Hematopoietic multipotent progenitor cell treated with erythropoietin and hydrocortisone succinate and interleukin-3 and kit ligand, for 6 days (in vitro differentiated cells): ENCODE results near the gene KRTAP12-4.
"Not testable (repeated sequence)": the region's sequence is repeated elsewhere in the genome, so short reads cannot be mapped to it uniquely, and the experiment has no call there.

ENCODE experiments used
- DNase-seq: peaks from one replicate; pipeline ENCODE4 v3.0.0-alpha.2; 2015

KRTAP12-4 gene

GRCh38 chr21:44686843-44687561, 32.5 kb upstream of the KRTAP12-4 start:
- DNase-seq: no peak

GRCh38 chr21:44686000-44686781, 31.7 kb upstream of the KRTAP12-4 start:
- no peak for DNase-seq

- not testable (repeated sequence) for DNase-seq
Measured at GRCh38 chr21:44685050-44685449, 30.6 kb upstream of the KRTAP12-4 start.

GRCh38 chr21:44684483-44684882, 30.0 kb upstream of the KRTAP12-4 start:
- DNase-seq: no peak

GRCh38 chr21:44684077-44684476, 29.6 kb upstream of the KRTAP12-4 start:
- no peak for DNase-seq

GRCh38 chr21:44682580-44683151, 28.2 kb upstream of the KRTAP12-4 start:
- DNase-seq: no peak

GRCh38 chr21:44681861-44682579, 27.6 kb upstream of the KRTAP12-4 start, which contains the start of gene KRTAP12-1:
Gene KRTAP12-1, minus strand, starts transcription at chr21:44682163. Its CDS starts 40 bp downstream, at chr21:44682123.
- DNase-seq: no peak

GRCh38 chr21:44681152-44681551, 26.7 kb upstream of the KRTAP12-4 start:
- DNase-seq: no peak

GRCh38 chr21:44677881-44678280, 23.4 kb upstream of the KRTAP12-4 start:
- no peak for DNase-seq

GRCh38 chr21:44671911-44672310, 17.5 kb upstream of the KRTAP12-4 start:
- no peak for DNase-seq

GRCh38 chr21:44670642-44671432, 16.4 kb upstream of the KRTAP12-4 start:
- DNase-seq: no peak

GRCh38 chr21:44667612-44668011, 13.2 kb upstream of the KRTAP12-4 start:
- no peak for DNase-seq

GRCh38 chr21:44666401-44667320, 12.2 kb upstream of the KRTAP12-4 start, which contains the start of gene KRTAP12-2:
Gene KRTAP12-2, minus strand, starts transcription at chr21:44666927. Its CDS starts 41 bp downstream, at chr21:44666886.
- no peak for DNase-seq

- no peak for DNase-seq
Measured at GRCh38 chr21:44664691-44665090, 10.2 kb upstream of the KRTAP12-4 start.

GRCh38 chr21:44661567-44661966, 7.1 kb upstream of the KRTAP12-4 start:
- DNase-seq: not testable (repeated sequence)

GRCh38 chr21:44658913-44659595, 4.6 kb upstream of the KRTAP12-4 start:
- no peak for DNase-seq

GRCh38 chr21:44658541-44658910, 4.1 kb upstream of the KRTAP12-4 start:
- DNase-seq: no peak

GRCh38 chr21:44657635-44658540, 3.4 kb upstream of the KRTAP12-4 start, which contains the start of gene KRTAP12-3:
Gene KRTAP12-3, plus strand, starts transcription at chr21:44657932. Its CDS starts 48 bp downstream, at chr21:44657980.
- DNase-seq: no peak

GRCh38 chr21:44656868-44657267, 2.4 kb upstream of the KRTAP12-4 start:
- DNase-seq: no peak
